ENCODE measurements around the gene CPPED1.

The CPPED1 gene

GRCh38 chr16:12611006-12611477, 192.6 kb downstream of the CPPED1 start:
- in situ Hi-C loops (cut with HindIII; ENCODE audit: low sequenced_read_pairs) = no loop called here
- no peak for DNase-seq (ENCODE audit: low read depth)
- TF ChIP-seq CTCF (IDR thresholded peaks at IDR 0.05; ENCODE audit: low read depth, low read length, missing control alignments) = no peak

GRCh38 chr16:12609937-12610699, 193.6 kb downstream of the CPPED1 start:
- no peak overlapping the region for H3K4me3 ChIP-seq (ENCODE audit: low read depth, low read length)
- no peak for TF ChIP-seq CTCF (IDR thresholded peaks at IDR 0.05; ENCODE audit: low read depth, low read length, missing control alignments)
- in situ Hi-C loops (cut with HindIII; ENCODE audit: low sequenced_read_pairs) = no loop called here
- DNase-seq (ENCODE audit: low read depth) = no peak

More at GRCh38 chr16:12611006-12611477, 192.6 kb downstream of the CPPED1 start:
- no peak overlapping the region for H3K4me3 ChIP-seq (ENCODE audit: low read depth, low read length)

All from astrocyte of the cerebellum (primary cell).